C4-2B (cell line): ENCODE measurements around the gene HIRA.

Source experiments
- H3K27ac ChIP-seq: fragments of 450-650 bp; 2 replicates; pipeline ENCODE4 v1.5.1; 2017
- ZFX ChIP-seq: fragments of 450-650 bp; IDR thresholded peaks from 2 replicates; pipeline ENCODE4 v1.6.1; 2017
- TF ChIP-seq, protein P1 (sequence below): fragments of 450-650 bp; conservative IDR thresholded peaks from 2 replicates; pipeline ENCODE4 v1.5.1; 2017; ENCODE audit warnings: mild to moderate bottlenecking

HIRA gene

DNA sequence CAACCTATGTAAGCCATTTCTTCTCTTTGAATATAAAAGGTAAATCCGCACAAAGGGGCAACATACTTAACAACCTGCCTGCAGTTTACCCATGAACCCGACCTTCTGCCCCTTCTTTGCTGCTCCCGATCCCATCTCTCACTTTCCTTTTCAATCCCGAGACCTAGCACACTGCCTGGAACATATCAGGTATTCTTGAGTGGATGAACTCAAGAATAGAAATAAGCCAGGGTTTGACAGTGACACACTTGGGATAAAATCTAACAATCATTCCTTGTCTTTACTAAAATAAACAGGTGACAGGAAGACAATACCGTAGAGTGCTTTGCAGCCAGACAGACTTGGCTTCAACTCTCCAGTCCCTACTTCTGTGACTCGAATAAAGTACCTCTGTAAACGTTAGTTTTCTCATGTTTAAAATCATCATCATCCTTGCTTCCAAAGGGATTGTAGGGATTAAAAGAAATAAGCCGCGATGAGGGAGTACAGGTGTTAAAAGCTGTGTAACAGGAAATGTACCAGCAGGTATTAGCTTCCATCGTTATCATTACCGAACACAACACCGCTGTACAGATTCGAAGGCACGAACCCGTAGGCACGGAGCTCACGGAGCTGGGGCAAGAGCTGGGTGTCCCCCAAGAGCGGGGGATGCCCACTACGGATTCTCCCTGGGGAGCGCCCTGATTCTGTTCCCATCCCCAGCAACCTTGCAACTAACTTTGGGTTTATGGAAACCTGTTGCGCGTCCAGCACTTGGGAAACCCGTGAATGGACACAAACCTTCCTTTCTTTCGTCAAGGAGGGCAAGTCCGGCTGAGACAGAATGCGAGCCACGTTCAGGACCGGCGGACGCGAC, 46.7 kb upstream of the HIRA start:
- TF ChIP-seq ZFX: no peak
- TF ChIP-seq, protein P1, sequence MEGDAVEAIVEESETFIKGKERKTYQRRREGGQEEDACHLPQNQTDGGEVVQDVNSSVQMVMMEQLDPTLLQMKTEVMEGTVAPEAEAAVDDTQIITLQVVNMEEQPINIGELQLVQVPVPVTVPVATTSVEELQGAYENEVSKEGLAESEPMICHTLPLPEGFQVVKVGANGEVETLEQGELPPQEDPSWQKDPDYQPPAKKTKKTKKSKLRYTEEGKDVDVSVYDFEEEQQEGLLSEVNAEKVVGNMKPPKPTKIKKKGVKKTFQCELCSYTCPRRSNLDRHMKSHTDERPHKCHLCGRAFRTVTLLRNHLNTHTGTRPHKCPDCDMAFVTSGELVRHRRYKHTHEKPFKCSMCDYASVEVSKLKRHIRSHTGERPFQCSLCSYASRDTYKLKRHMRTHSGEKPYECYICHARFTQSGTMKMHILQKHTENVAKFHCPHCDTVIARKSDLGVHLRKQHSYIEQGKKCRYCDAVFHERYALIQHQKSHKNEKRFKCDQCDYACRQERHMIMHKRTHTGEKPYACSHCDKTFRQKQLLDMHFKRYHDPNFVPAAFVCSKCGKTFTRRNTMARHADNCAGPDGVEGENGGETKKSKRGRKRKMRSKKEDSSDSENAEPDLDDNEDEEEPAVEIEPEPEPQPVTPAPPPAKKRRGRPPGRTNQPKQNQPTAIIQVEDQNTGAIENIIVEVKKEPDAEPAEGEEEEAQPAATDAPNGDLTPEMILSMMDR: no peak
- peak overlapping the region; percentile 90 for H3K27ac ChIP-seq

DNA sequence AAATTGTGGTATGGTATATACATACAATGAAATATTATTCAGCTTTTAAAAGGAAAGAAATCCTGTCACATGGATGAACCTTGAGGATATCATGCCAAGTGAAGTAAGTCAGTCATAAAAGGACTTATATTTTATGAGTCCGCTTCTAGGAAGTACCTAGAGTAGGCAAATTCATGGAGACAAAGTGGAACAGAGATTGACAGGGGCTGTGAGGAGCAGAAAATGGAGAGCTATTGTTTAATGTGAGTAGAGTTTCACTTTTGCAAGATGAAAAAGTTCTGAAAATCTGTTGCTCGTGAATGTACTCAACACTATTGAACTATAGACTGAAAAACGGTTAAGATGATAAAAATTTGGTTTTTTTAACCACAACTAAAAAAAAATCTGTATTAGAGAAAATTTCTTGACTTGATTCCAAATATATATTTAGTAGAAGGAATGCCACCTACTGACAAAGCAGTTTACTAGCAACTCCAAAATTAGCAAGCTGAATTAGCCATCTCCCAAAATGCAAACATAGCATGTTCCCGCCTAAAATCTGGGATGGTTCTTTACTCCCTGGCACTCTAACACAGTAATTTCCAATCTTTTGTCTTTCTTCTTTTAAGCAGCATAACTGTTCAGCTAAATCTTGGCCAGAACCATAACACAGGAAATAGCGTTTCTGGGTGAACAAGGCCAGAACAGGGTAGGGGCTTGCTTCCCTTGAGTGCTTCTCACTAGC, 46.0 kb upstream of the HIRA start:
- peak overlapping the region; percentile 90; the same call in 1 of the 2 replicates for H3K27ac ChIP-seq
- TF ChIP-seq, protein P1: peak; percentile 56
- no peak for TF ChIP-seq ZFX

DNA sequence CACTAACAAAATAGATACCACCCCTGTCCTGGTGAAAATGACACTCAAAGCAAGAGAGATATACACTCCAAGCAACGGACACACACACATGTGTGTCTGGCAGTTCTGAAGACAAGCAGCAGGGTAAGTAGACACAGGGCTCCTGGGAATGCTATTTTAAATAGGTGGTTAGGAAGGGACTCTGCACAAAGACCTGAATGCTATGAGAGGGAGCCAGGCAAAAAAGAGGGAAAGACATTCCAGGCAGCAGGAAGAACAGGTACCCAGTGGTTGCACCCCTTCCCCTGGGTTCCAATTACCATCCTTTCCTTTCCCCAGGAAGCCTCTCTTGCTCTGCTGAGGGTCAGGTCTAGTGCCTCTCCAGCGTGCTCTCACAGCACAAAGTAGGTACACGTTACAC, 44.5 kb upstream of the HIRA start:
- no peak overlapping the region for H3K27ac ChIP-seq
- no peak for TF ChIP-seq ZFX
- TF ChIP-seq, protein P1: no peak

DNA sequence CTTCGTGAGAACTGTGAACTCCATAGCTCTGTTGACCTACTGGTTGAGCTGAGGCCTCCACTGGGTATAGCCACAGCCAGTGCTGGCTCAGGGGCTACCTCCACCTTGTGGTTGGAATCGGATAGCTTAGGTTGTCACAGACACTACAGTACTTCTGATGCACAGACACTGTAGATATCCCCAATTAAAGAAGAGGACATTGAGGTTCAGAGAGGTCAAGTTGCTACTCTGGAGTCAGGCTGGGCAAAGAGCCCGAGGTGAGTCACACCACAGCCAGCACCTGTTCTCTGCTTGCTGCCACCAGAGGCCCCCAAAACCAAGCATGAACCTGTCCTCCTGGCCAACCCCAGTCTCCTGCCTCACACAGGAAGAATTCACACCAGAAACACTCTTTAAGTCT, 42.0 kb upstream of the HIRA start:
- H3K27ac ChIP-seq: no peak overlapping the region
- TF ChIP-seq ZFX: no peak
- TF ChIP-seq, protein P1: no peak

DNA sequence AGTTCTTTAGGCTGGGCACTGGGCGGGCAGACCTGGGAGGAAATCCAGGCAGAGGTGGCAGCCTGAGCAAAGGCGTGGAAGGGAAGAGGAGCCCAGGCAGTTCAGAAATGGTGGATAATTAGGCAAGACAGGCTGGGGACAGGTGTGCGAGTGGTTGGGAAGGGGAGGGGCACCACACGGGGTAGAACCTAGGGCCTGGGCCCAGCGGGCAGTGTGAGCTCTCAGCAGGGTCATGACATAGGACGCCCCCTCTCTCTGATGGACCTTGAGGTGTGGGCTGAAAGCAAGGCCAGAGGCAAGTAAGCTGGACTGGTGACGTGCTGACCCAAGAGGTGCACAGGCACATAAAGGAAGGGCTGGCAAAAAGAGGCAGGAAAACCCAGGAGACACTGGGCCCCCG, 40.7 kb upstream of the HIRA start:
- TF ChIP-seq ZFX: no peak
- TF ChIP-seq, protein P1: no peak
- no peak overlapping the region for H3K27ac ChIP-seq

DNA sequence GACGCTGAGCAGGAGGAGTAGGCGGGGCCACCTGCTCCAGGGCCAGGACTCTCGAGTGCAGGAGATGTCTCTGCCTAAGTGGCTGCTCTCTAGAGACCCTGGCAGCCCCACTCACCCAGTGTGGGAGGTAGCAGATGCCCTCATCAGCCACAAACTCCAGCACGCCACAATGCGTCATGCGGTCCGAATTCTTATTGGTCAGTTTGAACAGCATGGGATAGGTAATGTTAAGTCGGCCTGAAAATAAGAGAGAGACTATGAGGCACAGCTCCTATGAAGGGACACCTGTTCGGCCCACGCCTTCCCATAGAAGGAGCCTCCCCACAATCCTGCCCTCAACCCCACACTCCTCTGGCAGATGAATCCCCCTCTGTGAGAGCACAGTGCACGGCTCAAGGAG, 40.0 kb upstream of the HIRA start:
- no peak for TF ChIP-seq ZFX
- TF ChIP-seq, protein P1: no peak
- no peak overlapping the region for H3K27ac ChIP-seq

DNA sequence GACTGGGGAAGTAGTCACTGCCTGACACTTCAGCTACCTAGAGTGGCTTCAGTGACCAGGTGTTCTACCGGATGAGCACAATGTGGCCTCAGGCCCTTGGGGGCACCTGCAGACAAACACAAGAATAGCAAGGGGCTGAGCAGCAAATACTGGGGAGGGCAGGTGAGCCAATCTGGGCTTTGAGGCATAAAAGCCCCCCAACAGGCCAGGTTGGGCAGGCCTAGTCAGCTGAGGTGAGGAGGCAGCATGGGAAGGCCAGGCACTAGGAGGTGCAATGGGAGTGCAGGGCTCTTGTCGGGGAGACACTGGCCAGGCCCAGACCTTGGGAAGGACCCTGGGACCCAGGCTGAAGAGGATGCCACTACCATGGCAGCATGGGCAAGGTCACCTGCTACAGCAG, 38.5 kb upstream of the HIRA start:
- H3K27ac ChIP-seq: no peak overlapping the region
- no peak for TF ChIP-seq ZFX
- TF ChIP-seq, protein P1: no peak
